Frontal cortex (tissue), 4 donors: Measurements from ENCODE around the gene IFITM2. TPM values are rescaled to one million over a fixed set of nuclear protein-coding genes. Genes with fewer than 3 reads are reported as not detected.
A peak's percentile ranks its signal among the peaks of the same experiment; 100 is the strongest.

ENCODE experiments used
- DNase-seq, 2 donors: peaks; one replicate each; pipeline ENCODE4 v3.0.0; 2012; ENCODE audit warnings: low spot score in 2 of 2
- FAIRE-seq: peaks from 2 replicates; lab custom pipeline; 2012; peaks lifted over from hg19 to GRCh38; lab: Jason Lieb, UNC
- small RNA-seq: library from RNA; depleted of rRNA; stranded (forward); fragments of <200 nt; gene quantifications from one replicate; pipeline ENCODE3, GENCODE V24; 2014
- total RNA-seq: library from RNA; depleted of rRNA; stranded (reverse); fragments of >200 nt; gene quantifications from one replicate; pipeline ENCODE4 v1.2.3, GENCODE V29; 2014
- donor health status: control.
- donor health status: control.
- donor health status: control.

Gene IFITM2
- total RNA-seq, 1 donor from 2014 or later = 5.3 TPM

GRCh38 chr11:355581-356458 lies 48.2 kb downstream of the IFITM2 start:
- DNase-seq = peak; percentile 78 to 80
- FAIRE-seq = no peak

GRCh38 chr11:356610-357009 lies 49.0 kb downstream of the IFITM2 start:
- DNase-seq = no peak
- FAIRE-seq = no peak

GRCh38 chr11:357582-357981 lies 50.0 kb downstream of the IFITM2 start:
- DNase-seq (no peak), FAIRE-seq (no peak)

- no peak for DNase-seq
- FAIRE-seq = no peak
These were observed 50.6 kb downstream of the IFITM2 start for GRCh38 chr11:358129-358800.

Small RNAs within 50 kb of the gene (small RNA-seq; reads per million reads assigned to genes)
- gene AC136475.6 = not detected

Other genes starting within 250 kb of the IFITM2 start
- gene SCGB1C1, start 114.7 kb upstream of the IFITM2 start, total RNA-seq = not detected
- gene BET1L, start 100.4 kb upstream of the IFITM2 start, total RNA-seq = 5.3 TPM
- 135 TPM for gene RIC8A, start 100.1 kb upstream of the IFITM2 start, total RNA-seq
- gene SIRT3, start 71.5 kb upstream of the IFITM2 start, total RNA-seq = 12.6 TPM
- gene PSMD13, start 70.8 kb upstream of the IFITM2 start, total RNA-seq = 102 TPM
- gene NLRP6, start 29.4 kb upstream of the IFITM2 start, total RNA-seq = not detected
- gene PGGHG, start 18.7 kb upstream of the IFITM2 start, total RNA-seq = 0.41 TPM
- gene IFITM5, start 8.3 kb upstream of the IFITM2 start, total RNA-seq = not detected
- gene IFITM1, start 6.2 kb downstream of the IFITM2 start, total RNA-seq = 6.9 TPM
- 1.6 TPM for gene IFITM3, start 13.0 kb downstream of the IFITM2 start, total RNA-seq
- 88.9 TPM for gene B4GALNT4, start 61.7 kb downstream of the IFITM2 start, total RNA-seq
- gene PKP3, start 86.4 kb downstream of the IFITM2 start, total RNA-seq = not detected
- 7.3 TPM for gene SIGIRR, start 107.2 kb downstream of the IFITM2 start, total RNA-seq
- gene ANO9, start 134.2 kb downstream of the IFITM2 start, total RNA-seq = not detected
- 21.6 TPM for gene PTDSS2, start 142.5 kb downstream of the IFITM2 start, total RNA-seq
- gene RNH1, start 199.4 kb downstream of the IFITM2 start, total RNA-seq = 38.7 TPM
- gene HRAS, start 227.8 kb downstream of the IFITM2 start, total RNA-seq = 43.6 TPM
- 1.2 TPM for gene LRRC56, start 229.7 kb downstream of the IFITM2 start, total RNA-seq